T-helper 1 cell treated with Interleukin-12 subunit alpha and Interleukin-12 subunit beta and Interleukin-4 antibody, amounts not matched to agents 30 ng/mL and 1 ng/mL, for 36 hours (primary cell): Measurements from ENCODE around the gene CRK. TPM values are rescaled to one million over a fixed set of nuclear protein-coding genes. Genes with fewer than 3 reads are reported as not detected.
"Not testable (repeated sequence)": the region's sequence is repeated elsewhere in the genome, so short reads cannot be mapped to it uniquely, and the experiment has no call there.

Source experiments
- intact Hi-C: fragments of 100-400 bp; cut with micrococcal nuclease; formaldehyde crosslinking; loops from one replicate; pipeline ENCODE4 v1.15.1; 2024
- total RNA-seq: library from RNA; stranded (reverse); gene quantifications from 2 replicates; pipeline ENCODE4 v1.2.3, GENCODE V29; 2022

The CRK gene
- total RNA-seq, 1 donor from 2014 or later: 20.7 TPM

DNA sequence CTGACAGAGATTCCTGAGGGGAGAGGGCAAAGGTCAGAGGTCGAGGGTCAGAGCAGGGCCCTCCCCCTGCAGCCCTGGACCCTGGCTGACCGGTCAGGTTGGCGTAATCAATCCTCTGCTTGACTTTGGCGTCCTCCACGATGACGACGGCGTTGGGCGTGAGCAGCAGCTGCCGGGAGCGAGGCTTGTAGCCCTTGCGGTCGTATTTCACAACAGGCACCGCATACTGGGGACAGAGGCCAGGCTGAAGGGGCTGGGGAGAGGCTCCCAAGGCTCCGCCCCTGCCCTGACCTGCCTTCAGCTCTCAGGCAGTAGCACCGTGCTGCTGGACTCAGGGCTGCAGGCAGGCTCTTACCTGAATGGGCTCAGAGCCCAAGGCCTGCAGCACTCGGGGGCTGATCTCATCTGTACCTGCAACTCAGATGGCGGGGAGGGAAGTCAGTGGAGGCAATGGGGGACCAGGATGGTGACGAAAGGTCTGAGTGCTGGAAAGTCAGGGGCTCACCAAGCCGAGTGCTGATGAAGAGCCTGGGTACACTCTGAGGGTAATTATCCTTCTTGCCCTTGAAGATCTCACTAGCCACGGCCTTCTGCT, 12.0 kb upstream of the CRK start:
- intact Hi-C loops: no loop called here

DNA sequence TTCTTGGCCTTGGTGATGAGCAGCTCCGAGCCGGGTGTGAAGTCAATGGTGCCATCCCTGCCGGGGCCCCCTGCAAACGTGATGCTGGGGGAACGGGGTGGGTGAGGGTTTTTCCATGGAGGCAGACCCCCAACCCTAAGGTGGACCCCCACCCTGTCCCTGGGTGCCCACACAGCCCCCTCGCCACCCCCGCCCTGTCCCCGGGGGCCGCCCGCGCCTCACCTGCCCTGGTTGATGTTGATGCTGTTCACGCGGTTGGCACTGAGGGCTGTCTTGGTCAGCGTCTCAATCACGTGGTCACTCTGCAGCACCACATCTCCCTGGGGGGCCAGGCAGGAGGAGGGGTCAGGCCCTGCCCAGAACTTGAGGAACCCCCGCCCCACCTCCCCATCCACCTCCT, 11.2 kb upstream of the CRK start:
- intact Hi-C loops: no loop called here

DNA sequence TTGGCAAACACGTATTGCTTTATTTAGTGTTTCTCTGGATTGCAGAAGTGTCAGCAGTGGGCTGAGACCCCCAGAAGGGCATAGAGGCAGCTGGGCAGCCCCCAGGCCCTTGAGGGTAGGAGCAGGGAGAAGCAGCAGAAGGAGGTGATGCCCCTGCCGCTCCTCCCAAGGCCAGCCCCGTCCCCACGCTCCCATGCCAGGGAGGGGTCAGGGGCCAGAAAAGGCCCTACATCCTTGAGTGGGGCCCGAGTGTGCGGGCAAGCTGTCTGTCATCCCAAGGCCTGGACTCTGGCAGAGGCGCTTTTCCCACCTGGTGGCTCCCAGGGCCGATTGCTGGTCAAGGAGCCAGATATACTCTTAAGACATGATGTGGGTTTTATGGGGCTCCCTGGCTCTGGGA, 8.2 kb upstream of the CRK start:
- intact Hi-C loops: no loop called here

DNA sequence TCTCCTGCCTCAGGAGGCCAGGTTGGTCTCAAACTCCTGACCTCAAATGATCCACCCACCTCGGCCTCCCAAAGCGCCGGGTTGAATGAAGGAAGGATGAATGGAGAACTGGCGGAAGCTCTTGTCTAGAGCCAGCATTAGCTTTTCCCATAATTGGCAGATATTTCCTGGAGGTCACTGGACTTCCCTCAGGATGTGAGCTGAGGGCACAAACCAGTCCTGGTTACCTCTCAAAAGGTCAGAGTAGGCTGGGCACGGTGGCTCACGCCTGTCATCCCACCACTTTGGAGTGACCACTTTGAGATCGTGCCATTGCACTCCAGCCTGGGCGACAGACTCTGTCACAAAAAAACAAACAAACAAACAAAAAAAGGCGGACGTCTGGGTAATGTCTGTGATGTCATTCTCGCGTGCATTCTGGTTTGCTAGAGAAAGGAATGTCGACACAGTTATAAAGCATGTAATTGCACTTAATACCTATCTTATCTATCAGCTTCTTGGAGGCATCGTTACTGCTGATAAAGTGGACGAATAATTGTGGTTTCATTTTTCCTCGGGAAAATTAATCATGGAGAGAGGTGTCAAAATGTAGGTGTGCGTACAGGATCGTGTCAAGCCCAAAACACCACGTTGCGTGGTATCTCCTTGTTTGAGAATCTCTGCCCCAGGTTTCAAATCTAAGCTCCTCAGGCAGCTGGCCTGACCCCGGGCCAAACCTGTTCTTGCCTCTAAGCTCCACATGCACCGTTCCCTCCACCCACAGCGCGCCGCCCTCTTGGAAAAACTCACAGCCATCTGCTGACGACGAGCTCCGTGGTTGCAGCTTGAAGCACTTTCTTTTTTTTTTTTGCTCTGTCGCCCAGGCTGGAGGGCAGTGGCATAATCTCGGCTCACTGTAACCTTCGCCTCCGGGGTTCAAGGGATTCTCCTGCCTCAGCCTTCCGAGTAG, 6.4 kb upstream of the CRK start:
- intact Hi-C loops: loop anchor here (1.0 kb wide), 1 partner anchor 26 kb away; no protein-coding TSS in a partner anchor

DNA sequence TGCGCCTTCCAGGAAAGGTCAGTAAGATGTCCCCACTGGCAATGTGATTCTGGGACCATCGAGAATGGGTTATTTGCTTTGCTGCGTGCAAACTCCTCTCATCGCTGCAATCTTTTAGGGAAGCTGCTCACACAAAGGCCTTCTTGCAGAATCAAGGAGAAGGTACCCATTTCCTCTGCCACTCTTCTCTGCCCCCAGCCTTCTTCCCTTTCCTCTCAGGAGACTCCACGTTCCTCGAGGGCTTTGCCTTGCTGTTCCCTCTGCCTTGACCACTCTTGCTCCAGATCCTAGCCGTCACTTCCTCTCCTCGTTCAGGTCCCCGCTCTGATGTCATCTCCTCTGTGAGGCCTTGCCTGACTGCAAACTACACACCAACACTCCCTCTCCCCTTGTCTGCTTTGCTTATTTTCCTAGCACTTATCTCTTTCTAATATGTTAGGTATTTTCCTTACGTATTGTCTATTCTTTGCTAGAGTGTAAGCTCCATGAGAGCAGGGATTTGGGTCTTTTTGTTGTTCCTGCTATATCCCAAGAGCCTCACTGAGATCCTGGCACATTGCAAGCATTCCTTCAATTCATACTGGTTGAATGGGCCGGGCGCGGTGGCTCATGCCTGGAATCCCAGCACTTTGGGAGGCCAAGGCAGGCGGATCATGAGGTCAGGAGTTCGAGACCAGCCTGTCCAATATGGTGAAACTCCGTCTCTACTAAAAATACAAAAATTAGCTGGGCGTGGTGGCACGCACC, 5.3 kb upstream of the CRK start:
- intact Hi-C loops: no loop called here

DNA sequence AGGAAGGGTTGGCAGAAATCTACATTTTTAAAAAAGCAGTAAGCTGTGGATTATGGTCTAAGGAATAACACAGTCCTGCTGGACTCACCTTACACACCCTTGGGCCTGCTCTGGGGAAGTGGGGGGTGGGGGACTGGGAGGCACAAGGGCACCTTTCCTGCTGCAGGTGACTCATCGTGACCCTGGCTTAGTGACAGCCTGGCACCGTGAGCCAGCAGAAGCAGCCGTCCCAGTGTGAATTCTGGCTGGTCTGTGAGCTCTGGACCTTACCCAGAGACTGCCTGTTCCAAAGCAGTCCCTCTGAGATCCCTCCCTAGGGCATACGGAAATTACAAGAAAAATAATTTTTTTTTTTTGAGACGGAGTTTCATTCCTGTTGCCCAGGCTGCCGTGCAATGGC, 4.2 kb upstream of the CRK start:
- intact Hi-C loops: no loop called here

DNA sequence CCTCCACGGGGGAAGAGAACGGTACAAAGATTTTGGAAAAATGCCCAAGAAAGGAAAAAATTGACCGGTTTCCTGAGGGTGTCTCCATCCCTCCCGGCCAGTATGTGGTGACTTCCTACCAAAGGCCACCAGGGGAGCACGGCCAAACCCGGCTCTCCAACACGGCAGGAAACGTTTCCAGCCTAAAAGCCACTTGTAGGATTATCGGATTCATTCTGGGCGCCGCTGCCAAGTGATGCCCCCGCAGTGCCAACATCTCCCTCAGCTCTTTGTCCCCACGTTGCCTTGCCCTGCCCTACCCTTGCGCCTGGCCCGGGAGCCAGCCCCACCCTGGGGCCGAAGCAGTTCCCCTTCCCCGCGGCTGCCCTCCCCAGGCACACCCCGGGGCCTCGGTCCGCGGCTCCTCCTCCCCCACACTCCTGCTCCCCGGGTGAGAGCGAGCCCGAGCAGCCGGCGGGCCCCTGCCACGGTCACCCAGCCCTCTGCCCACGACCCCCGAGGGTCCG, 688 bp downstream of the CRK start:
- intact Hi-C loops: no loop called here

DNA sequence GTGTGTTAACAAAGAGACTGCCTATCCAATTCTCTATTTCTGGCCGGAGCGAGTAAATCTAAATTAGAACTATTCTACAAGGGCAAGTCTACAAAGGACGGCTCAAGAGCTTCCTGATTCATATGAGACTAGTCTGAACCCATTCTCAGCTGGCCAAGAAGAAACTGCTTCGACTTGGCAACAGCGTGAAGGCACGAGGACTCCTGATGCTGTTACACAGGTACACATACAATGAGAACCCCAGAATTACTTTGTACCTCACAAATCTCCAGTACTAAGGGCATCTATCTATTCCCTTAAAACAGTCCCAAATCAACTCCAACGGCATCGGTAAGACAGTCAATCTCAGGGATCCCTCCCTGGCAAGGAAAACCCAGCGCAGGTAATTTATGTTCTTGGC, 1.5 kb downstream of the CRK start:
- intact Hi-C loops: no loop called here

DNA sequence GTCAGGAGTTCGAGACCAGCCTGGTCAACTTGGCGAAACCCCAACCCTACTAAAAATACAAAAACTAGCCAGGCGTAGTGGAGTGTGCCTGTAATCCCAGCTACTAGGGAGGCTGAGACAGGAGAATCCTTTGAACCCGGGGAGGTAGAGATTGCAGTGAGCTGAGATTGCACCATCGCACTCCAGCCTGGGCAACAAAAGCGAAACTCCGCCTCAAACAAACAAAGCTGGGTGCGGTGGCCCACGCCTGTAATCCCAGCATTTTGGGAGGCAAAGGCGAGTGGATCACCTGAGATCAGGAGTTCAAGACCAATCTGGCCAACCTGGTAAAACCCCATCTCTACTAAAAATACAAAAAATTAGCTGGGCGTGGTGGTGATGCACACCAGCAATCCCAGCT, 2.3 kb downstream of the CRK start:
- intact Hi-C loops: not testable (repeated sequence)

DNA sequence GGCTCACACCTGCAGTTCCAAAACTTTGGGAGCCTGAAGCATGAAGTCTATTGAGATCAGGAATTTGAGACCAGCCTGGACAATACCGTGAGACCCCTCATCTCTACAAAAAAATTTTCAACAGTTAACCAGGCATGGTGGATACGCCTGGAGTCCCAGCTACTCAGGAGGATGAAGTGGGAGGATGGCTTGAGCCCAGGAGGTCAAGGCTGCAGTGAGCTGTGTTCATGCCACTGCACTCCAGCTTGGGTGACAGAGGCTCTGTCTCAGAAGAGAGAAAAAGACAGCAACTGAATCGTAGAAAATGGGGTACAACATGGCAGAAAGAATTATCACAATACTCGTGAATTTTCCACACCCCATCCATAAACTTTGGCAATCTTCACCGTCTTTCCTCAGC, 3.2 kb downstream of the CRK start:
- intact Hi-C loops: no loop called here

DNA sequence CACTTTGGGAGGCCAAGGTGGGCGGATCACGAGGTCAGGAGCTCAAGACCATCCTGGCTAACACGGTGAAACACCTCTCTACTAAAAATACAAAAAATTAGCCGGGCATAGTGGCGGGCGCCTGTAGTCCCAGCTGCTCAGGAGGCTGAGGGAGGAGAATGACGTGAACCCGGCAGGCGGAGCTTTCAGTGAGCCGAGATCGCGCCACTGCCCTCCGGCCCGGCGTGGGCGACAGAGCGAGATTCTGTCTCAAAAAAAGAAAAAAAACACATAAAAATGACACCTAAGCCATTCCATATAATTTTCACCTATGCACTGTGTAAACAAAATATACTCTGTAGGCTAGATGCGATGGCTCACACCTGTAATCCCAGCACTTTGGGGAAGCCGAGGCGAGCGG, 5.8 kb downstream of the CRK start:
- intact Hi-C loops: not testable (repeated sequence)

DNA sequence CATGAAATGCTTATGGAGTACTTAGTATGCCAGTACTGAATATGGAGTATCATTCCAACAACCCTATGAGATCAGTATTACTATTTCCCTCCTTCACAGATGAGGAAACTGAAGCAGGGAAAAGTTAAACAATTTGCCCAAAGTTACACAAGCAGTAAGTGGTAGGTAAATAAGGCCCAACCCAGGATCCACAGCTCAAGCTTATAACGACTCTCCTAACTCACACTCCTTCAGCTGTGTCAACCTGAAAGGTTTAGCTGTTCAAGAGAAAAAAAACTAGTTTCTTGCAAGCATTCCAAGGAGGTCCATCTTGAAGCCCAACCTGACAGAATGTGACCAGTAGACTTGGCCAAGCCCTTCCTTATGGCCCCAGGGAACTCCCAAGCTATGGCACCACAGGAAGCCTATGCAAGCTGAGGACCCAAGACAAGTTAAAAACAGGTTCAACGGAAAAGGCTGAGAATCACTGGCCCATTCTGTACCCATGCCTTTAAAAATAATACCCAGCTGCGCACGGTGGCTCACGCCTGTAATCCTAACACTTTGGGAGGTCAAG, 6.5 kb downstream of the CRK start:
- intact Hi-C loops: no loop called here

DNA sequence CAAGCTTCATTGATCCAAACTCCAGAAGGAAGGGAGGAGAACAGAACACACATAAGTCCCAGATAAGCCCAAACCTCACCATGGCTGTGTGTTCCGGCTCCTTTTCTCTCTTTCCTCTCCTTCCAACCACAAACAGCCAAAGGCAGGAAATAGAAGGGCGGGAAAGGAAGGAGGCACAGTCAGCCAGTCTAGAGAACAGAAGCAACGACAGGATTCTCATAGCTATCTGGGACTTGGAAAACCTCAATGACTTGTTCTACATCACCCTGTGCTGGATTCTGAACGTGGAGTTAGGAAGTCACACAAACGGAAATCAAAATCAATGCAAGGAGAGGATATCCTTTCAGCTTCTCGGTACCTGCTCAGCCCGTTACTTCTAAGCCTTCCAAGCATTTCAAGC, 9.0 kb downstream of the CRK start:
- intact Hi-C loops: no loop called here

DNA sequence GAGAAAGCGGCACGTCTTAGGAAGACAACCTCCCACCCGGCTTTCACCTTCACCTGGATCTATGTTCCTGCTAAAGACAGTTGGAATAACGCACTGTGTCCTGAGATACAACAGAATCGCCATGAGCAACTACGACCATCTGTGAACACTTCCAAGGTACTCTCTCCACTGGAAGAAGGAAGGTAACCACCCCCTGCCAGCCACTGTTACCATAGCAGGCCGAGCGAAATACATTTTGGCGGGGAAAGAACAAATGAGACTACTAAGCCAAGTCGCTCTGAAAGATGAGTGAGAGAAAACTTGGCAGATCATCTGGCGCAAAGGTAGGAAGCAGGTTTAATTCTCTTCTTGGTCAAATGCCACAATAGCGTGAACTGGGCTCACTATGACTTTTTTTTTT, 9.8 kb downstream of the CRK start:
- intact Hi-C loops: no loop called here

DNA sequence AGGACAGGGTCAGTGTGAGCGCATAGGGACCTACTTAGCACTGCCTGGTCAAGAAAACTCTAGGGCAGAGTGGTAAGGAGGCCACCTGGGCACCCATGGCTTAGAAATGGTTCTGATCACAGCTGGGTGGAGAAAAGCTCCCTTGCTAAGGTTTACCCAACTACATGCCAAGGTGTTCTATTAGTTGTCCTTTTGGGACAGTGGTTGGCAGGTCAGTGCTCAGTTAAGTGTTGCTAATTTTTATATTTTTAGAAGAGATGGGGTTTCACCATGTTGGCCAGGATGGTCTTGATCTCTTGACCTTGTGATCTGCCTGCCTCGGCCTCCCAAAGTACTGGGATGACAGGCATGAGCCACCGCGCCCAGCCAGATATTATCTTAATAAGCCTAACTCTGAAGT, 10.3 kb downstream of the CRK start:
- intact Hi-C loops: not testable (repeated sequence)

DNA sequence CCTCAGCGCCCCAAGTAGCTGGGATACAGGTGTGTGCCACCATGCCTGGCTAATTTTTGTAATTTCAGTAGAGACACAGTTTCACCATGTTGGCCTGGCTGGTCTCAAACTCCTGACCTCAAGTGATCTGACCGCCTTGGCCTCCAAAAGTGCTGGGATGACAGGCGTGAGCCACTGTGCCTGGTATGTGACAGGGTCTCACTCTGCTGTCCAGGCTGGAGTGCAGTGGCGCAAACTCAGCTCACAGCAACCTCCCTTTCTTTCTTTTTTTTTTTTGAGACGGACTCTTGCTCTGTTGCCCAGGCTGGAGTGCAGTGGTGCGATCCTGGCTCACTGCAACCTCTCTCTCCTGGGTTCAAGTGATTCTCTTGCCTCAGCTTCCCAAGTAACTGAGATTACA, 13.3 kb downstream of the CRK start:
- intact Hi-C loops: not testable (repeated sequence)

DNA sequence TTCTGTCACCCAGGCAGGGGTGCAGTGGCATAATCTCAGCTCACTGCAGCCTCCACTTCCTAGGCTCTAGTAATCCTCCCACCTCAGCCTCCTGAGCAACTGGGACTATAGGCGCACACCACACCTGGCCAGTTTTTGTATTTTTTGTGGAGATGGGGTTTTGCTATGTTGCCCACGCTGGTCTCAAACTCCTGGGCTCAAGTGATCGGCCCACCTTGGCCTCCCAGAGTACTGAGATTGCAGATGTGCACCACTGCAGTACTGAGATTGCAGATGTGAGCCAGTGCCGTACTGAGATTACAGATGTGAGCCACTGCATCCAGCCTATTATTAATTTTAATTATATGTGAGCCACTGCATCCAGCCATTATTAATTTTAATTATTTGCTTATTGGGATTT, 13.8 kb downstream of the CRK start:
- intact Hi-C loops: no loop called here

DNA sequence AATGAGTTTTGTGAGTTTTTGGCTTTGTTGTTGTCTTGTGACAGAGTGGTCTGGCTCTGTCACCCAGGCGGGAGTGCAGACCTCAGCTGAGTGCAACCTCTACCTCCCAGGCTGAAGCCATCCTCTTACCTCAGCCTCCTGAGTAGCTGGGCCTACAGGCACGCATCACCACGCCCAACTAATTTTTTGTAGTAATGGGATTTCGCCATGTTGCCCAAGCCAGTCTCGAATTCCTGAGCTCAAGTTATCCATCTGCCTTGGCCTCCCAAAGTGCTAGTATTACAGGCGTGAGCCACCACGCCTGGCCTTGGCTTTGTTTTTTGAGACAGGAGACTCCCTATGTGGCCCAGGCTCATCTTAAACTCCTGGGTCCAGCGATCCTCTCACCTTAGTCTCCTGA, 15.1 kb downstream of the CRK start:
- intact Hi-C loops: no loop called here

DNA sequence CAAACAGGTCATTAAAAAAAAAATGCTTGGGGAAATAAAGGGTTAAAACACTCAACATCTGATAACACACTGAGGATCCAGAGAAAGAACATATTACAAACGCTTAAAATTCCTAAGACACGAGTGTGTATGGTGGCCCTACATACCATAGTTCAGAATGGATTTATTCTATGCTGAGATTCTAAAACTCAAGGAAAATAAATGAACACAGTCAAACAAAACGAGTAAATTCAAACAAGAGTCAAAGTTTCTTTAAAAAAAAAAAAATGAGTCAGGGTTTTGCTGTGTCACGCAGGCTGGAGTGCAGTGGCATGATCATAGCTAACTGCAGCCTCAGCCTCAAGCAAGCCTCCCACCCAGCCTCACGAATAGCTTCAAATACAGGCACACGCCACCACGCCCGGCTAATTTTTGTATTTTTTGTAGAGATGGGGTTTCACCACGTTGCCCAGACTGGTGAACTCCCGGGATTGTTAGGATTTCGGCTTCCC, 17.4 kb downstream of the CRK start:
- intact Hi-C loops: no loop called here

DNA sequence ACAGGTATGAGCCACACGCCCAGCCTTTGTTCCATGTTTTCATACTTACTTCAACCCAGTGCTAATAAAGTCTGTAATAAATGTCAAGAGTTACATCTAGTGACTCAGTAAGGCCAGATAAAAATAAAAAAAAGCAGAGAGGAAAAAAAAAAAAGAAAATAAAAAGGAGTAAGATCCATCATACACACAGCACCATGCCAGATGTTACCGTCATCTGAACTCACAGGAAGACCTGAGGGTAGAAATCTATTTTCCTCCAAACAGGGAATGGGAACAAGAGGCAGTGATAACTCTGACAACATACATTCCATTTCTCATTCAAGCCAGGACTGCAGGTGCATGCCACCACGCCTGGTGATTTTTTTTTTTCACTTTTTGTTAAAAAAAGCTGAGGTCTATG, 20.7 kb downstream of the CRK start:
- intact Hi-C loops: no loop called here

DNA sequence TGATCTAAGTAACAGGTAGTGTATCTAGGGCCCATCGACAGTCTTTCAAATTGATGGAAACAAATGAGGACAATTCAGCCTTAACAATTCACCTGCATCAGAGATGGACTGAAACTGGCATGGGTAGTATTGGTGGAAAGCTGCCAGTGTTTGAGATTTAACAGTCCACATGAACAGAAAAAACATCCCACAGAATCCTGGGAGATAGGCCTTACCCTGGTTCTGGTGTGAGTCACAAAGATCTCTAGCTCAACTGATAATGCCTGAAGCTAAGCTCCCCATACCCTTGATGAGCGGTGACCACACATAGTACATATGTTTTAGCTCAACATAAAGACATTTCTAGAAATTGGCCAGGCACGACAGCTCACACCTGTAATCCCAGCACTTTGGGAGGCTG, 21.9 kb downstream of the CRK start:
- intact Hi-C loops: no loop called here
